K562 (cell line): Measurements from ENCODE around the gene CD79A. TPM values are rescaled to one million over a fixed set of nuclear protein-coding genes. Genes with fewer than 3 reads are reported as not detected.
A peak's percentile ranks its signal among the peaks of the same experiment; 100 is the strongest.

ENCODE experiments used
- ATAC-seq: fragments of 200-7000 bp; cut with Tn5 transposase; 3 replicates; pipeline ENCODE4 v1.9.1; 2020; ENCODE audit warnings: moderate library complexity
- BruUV-seq: library from RNA; stranded (reverse); fragments of 400-500 nt; replicated peaks from 2 replicates; lab custom pipeline; 2021; lab: Mats Ljungman, UMichigan
- CTCF ChIA-PET: fragments of 300-600 bp; formaldehyde crosslinking; extraction: SDS; loops from one replicate; lab custom pipeline; 2021; ENCODE audit warnings: low intra/inter-chr PET ratio; lab: Yijun Ruan, JAX
- POLR2A ChIA-PET: fragments of 300-600, 350-650 bp; sonication (Branson Sonifier 250); formaldehyde crosslinking; extraction: SDS; loops from one replicate; lab custom pipeline; 2021; ENCODE audit warnings: antibody characterized with exemption, inconsistent platforms; lab: Yijun Ruan, JAX
- DNase-seq, 4 experiments: peaks; one replicate each; pipeline versions ENCODE4 v3.0.0 to v3.0.0-alpha.2; 2011 to 2018; ENCODE audit warnings: low spot score in 3 of 4, mixed read lengths in 3 of 4; ENCODE audit errors: extremely low read depth in 1 of 4
- FAIRE-seq: peaks from 2 replicates; lab custom pipeline; 2011; peaks lifted over from hg19 to GRCh38; lab: Jason Lieb, UNC
- H2AFZ ChIP-seq: 2 replicates; pipeline ENCODE4 v1.6.0; 2011; ENCODE audit warnings: low read depth, low read length, control low read depth, inconsistent platforms
- H3K27ac ChIP-seq: fragments of 200-600 bp; 3 replicates; pipeline ENCODE4 v1.8.0; 2011; ENCODE audit warnings: low read depth, mild to moderate bottlenecking, control low read depth, inconsistent platforms, low read length, moderate library complexity, mixed read lengths; ENCODE audit errors: extremely low read depth
- H3K27me3 ChIP-seq, 2 experiments: fragments of 300-600 bp in 1 of 2; 2 replicates in 1 of 2; 3 replicates in 1 of 2; pipeline versions ENCODE4 v1.6.0 to v1.8.0; 2011; ENCODE audit warnings: inconsistent platforms in 2 of 2, low read length in 2 of 2, mild to moderate bottlenecking in 1 of 2, mixed read lengths in 1 of 2, moderate library complexity in 1 of 2; ENCODE audit not compliant: control insufficient read depth in 2 of 2, insufficient read depth in 2 of 2
- H3K36me3 ChIP-seq: fragments of 300-600 bp; 3 replicates; pipeline ENCODE4 v1.8.0; 2011; ENCODE audit warnings: mild to moderate bottlenecking, low read length, inconsistent platforms; ENCODE audit not compliant: control insufficient read depth, insufficient read depth
- H3K4me1 ChIP-seq, 2 experiments: fragments of 200-600 bp in 1 of 2; replicated peaks in 1 of 2; 2 replicates in 1 of 2; 3 replicates in 1 of 2; pipeline versions ENCODE4 v1.5.1 to v1.8.0; 2011; ENCODE audit warnings: inconsistent platforms in 2 of 2, low read length in 2 of 2, mild to moderate bottlenecking in 1 of 2, mixed read lengths in 1 of 2, moderate library complexity in 1 of 2; ENCODE audit not compliant: control insufficient read depth in 2 of 2, insufficient read depth in 2 of 2
- H3K4me2 ChIP-seq: 2 replicates; pipeline ENCODE4 v1.6.1; 2011; ENCODE audit warnings: low read length, control low read depth, inconsistent platforms, mixed read lengths; ENCODE audit not compliant: insufficient read depth
- H3K4me3 ChIP-seq: fragments of 200-600 bp; sonication (generic), shearing (Covaris generic); 2 replicates; pipeline ENCODE4 v1.5.1; 2016; ENCODE audit warnings: control low read depth, inconsistent platforms
- H3K79me2 ChIP-seq: fragments of 200-600 bp; 3 replicates; pipeline ENCODE4 v1.8.0; 2011; ENCODE audit warnings: low read length, inconsistent platforms; ENCODE audit not compliant: control insufficient read depth, insufficient read depth
- H3K9ac ChIP-seq, 2 experiments: 2 replicates each; pipeline versions ENCODE4 v1.6.0 to v1.6.1; 2011; ENCODE audit warnings: low read depth in 2 of 2, low read length in 2 of 2, control low read depth in 1 of 2, inconsistent platforms in 1 of 2, mild to moderate bottlenecking in 1 of 2, mixed read lengths in 1 of 2; ENCODE audit not compliant: insufficient read depth in 1 of 2
- H3K9me1 ChIP-seq: one replicate; pipeline ENCODE4 v1.6.0; 2011; ENCODE audit warnings: inconsistent platforms, mild to moderate bottlenecking, low read length, moderate library complexity; ENCODE audit not compliant: control insufficient read depth, insufficient read depth
- H3K9me3 ChIP-seq: replicated peaks from 2 replicates; pipeline ENCODE4 v1.5.1; 2011; ENCODE audit warnings: low read depth, low read length, inconsistent platforms; ENCODE audit not compliant: control insufficient read depth, insufficient read depth
- H4K20me1 ChIP-seq: replicated peaks from 2 replicates; pipeline ENCODE4 v1.6.1; 2011; ENCODE audit warnings: low read length, inconsistent platforms, mixed read lengths; ENCODE audit not compliant: control insufficient read depth, insufficient read depth
- POLR2A ChIP-seq: fragments of 450-650 bp; conservative IDR thresholded peaks from 2 replicates; pipeline ENCODE4 v1.6.1; 2016
- SUPT5H ChIP-seq: fragments of 450-650 bp; IDR thresholded peaks from 2 replicates; pipeline ENCODE4 v1.6.1; 2016
- WGBS: fragments of 100-300 bp; shearing (Covaris generic); methylation state at CpG from one replicate; pipeline ENCODE4 v1.1.6; 2016; ENCODE audit warnings: low coverage, mixed read lengths; ENCODE audit not compliant: insufficient coverage; ENCODE audit errors: missing lambda C conversion rate; 5-methylcytosine and 5-hydroxymethylcytosine counted together
- in situ Hi-C: fragments of 300-500 bp; cut with MboI; formaldehyde crosslinking; loops from 4 replicates; pipeline ENCODE4 v1.15.0; 2018; ENCODE audit warnings: inconsistent platforms, mixed read lengths
- intact Hi-C: fragments of 100-400 bp; cut with micrococcal nuclease; formaldehyde crosslinking; loops from 2 replicates; pipeline ENCODE4 v1.14.2; 2022
- polyA plus RNA-seq, 8 experiments: library from polyadenylated mRNA; depleted of rRNA in 4 of 8; stranded (reverse) in 5 of 8; unstranded in 3 of 8; fragments of >200 nt; fragmentation: Nextera tagmentation in 2 of 8; fragmentation: Illumina TruSeq in 1 of 8; extraction: Ambion mirVana in 2 of 8; extraction: Trizol in 1 of 8; gene quantifications; 2 replicates each; pipeline versions ENCODE4 v1.2.1 to v1.2.3, GENCODE V29; 2011 to 2014; ENCODE audit warnings: inconsistent platforms in 1 of 8, missing spikeins in 1 of 8
- total RNA-seq, 7 experiments: library from RNA; depleted of rRNA in 6 of 7; stranded (reverse); fragments of >200 nt in 6 of 7; fragmentation: Illumina TruSeq in 2 of 7; extraction: Trizol in 2 of 7; gene quantifications; 2 replicates each; pipeline versions ENCODE4 v1.2.1 to v1.2.3, GENCODE V29; 2011 to 2021; ENCODE audit warnings: low replicate concordance in 1 of 7
- TF ChIP-seq, protein P1 (sequence below): fragments of 250-450 bp; sonication (Bioruptor Pico); IDR thresholded peaks from 2 replicates; pipeline ENCODE4 v1.4.0; 2020; ENCODE audit warnings: mild to moderate bottlenecking

The CD79A gene
- total and polyA plus RNA-seq, 9 of the 15 experiments (the other 6 are each of a cell fraction or from before 2014, with no cell fraction given), result 0.04 to 0.72 (median 0.17) TPM; not detected in 3

DNA sequence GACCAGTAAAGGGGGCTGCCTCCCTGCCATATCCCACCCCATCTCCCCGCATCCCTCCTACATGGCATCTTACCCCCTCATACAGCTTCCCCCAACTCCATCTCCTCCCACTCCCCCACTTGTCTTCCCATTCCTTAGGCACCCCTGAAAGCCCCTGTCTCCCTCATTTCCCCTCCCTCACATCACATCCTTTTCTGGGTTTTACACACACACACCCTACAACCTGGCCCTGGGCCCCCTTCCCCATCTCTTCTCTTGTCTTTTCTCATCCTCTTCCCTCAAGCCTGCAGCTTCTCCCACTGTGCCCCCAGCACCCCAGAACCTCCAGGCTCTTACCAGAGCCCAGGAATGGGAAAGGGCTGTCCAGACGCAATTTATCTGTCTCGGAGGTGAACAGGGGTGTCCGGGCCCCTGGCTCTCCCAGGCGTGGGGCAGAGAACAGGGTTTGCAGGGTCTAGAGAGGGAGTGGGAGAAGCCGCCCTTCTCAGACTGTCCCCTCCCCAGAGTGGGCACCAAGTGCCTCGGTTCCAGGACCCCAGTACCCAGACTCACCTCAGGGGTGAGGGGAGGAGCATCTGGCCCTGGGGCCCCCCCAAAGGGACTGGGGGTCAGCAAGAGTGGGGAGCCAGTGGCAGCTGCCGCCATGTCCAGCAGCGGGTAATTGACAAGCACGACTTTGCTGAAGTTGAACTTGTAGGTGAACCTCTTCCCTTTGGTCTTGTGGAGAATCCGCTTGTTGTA lies 31.8 kb downstream of the CD79A start:
- Histone ChIP-seq H3K4me2 (no peak overlapping the region), H3K79me2 (no peaks in the 10 kb centered on the region), H2AFZ (no peak overlapping the region), H3K4me3 (no peak overlapping the region), H3K9me1 (peaks cover 4% of the 10 kb centered on the region), H3K9ac (no peak overlapping the region), H3K9me3 (no peaks in the 10 kb centered on the region), H3K27ac (no peak overlapping the region), H3K36me3 (peaks cover 31% of the 10 kb centered on the region; the same call in 2 of the 3 replicates), H3K4me1 (peaks cover 0 to 33% of the 10 kb centered on the region in 2 experiments; a peak in 2 of 5 replicates), H4K20me1 (peaks cover 22% of the 10 kb centered on the region; the same call in 1 of the 2 replicates), H3K27me3 (peaks cover 18 to 30% of the 10 kb centered on the region in 2 experiments)
- ChIA-PET POLR2A (no interaction called here), CTCF (no interaction called here)
- ATAC-seq (no peak), FAIRE-seq (no peak), DNase-seq (no peak)
- no TSS peak for BruUV-seq
- peak; percentile 59; the same call in 1 of the 2 replicates for TF ChIP-seq SUPT5H
- TF ChIP-seq POLR2A, result peak; percentile 58
- TF ChIP-seq, protein P1, sequence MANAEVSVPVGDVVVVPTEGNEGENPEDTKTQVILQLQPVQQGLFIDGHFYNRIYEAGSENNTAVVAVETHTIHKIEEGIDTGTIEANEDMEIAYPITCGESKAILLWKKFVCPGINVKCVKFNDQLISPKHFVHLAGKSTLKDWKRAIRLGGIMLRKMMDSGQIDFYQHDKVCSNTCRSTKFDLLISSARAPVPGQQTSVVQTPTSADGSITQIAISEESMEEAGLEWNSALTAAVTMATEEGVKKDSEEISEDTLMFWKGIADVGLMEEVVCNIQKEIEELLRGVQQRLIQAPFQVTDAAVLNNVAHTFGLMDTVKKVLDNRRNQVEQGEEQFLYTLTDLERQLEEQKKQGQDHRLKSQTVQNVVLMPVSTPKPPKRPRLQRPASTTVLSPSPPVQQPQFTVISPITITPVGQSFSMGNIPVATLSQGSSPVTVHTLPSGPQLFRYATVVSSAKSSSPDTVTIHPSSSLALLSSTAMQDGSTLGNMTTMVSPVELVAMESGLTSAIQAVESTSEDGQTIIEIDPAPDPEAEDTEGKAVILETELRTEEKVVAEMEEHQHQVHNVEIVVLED (CRISPR knock-in tag), result no peak
- intact Hi-C loops, result no loop called here
- 52% methylated on average over 9 of the region's 11 CpGs for WGBS
- in situ Hi-C loops, result no loop called here
